Measurements from ENCODE around the gene GPR161. TPM values are rescaled to one million over a fixed set of nuclear protein-coding genes. Genes with fewer than 3 reads are reported as not detected.

The GPR161 gene
- total and polyA plus RNA-seq, 9 of the 15 experiments (the other 6 are each of a cell fraction or from before 2014, with no cell fraction given) = 0.15 to 2.4 (median 0.76) TPM

DNA sequence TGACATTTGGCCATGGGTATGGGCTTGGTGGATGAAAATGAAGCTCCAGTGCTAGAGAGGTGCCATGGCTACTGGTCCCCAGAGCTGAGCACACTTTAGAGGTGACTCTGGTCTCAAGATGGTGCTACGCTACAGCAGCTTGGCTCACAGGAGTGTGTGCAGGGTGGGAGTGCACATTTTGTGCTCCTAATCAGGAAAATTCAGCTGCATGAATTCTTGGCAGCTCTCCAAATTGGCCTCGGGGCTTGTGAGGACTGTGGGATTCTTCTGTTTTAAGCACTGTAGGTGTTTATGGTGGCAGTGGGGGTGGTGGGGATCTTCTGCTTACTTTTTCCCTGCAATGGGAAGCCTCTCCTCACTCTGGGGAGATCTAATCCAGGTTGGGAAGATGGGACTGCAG is 24.7 kb upstream of the GPR161 start (continued):
- TF ChIP-seq FOXP1 (CRISPR knock-in tag; IDR thresholded peaks at IDR 0.05) (no peak), ZNF41 (CRISPR knock-in tag; conservative IDR thresholded peaks at IDR 0.05) (no peak), UBTF (IDR thresholded peaks at IDR 0.05; ENCODE audit: borderline replicate concordance in 1 of 2, low read depth in 2 of 2, low read length in 2 of 2) (no peak), LEF1 (IDR thresholded peaks at IDR 0.05) (peak; percentile 54; the same call in 1 of the 2 replicates), YY1 (IDR thresholded peaks at IDR 0.05; ENCODE audit: borderline replicate concordance in 1 of 3, control insufficient read depth in 1 of 3, extremely low read depth in 1 of 3, insufficient read depth in 3 of 3, insufficient read length in 1 of 3, insufficient replicate concordance in 2 of 3, low read depth in 1 of 3, low read length in 2 of 3) (peak in 1 of 3 experiments; percentile 70), SMARCE1 (IDR thresholded peaks at IDR 0.05) (peak; percentile 74), GTF2F1 (IDR thresholded peaks at IDR 0.05; ENCODE audit: low read depth, low read length) (no peak), HMBOX1 (IDR thresholded peaks at IDR 0.05) (no peak), WHSC1 (IDR thresholded peaks at IDR 0.05; ENCODE audit: low read length) (no peak), EP300 (IDR thresholded peaks at IDR 0.05; ENCODE audit: low read length) (peak; percentile 80), NR2C1 (IDR thresholded peaks at IDR 0.05) (no peak), NR2C1 (tag; IDR thresholded peaks at IDR 0.05) (no peak), RCOR1 (IDR thresholded peaks at IDR 0.05; ENCODE audit: borderline replicate concordance in 1 of 2, low read depth in 2 of 2, low read length in 2 of 2) (peak in 1 of 2 experiments; percentile 44; a peak in 1 of 4 replicates), ZSCAN29 (IDR thresholded peaks at IDR 0.05) (peak; percentile 81; the same call in 1 of the 2 replicates), ZNF592 (IDR thresholded peaks at IDR 0.05) (0 out of 2 replicates have a peak, but pooled peaks have one; percentile 39), ZFP36 (IDR thresholded peaks at IDR 0.05; ENCODE audit: low read depth, low read length, partially characterized antibody) (peak; percentile 81), ETS2 (tag; IDR thresholded peaks at IDR 0.05; ENCODE audit: borderline replicate concordance, poor library complexity, severe bottlenecking) (no peak)
- TF ChIP-seq, protein P1, sequence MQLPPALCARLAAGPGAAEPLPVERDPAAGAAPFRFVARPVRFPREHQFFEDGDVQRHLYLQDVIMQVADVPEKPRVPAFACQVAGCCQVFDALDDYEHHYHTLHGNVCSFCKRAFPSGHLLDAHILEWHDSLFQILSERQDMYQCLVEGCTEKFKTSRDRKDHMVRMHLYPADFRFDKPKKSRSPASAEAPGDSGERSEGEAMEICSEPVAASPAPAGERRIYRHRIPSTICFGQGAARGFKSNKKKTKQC (CRISPR knock-in tag; IDR thresholded peaks at IDR 0.05) = no peak
- TF ChIP-seq, protein P2, sequence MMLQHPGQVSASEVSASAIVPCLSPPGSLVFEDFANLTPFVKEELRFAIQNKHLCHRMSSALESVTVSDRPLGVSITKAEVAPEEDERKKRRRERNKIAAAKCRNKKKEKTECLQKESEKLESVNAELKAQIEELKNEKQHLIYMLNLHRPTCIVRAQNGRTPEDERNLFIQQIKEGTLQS (IDR thresholded peaks at IDR 0.05) = no peak
- TF ChIP-seq, protein P2 (CRISPR knock-in tag; conservative IDR thresholded peaks at IDR 0.05) = no peak

Measured in K562 (cell line).